GM18519 (cell line): ENCODE data around the gene FUT4.
"Not testable (repeated sequence)": the region's sequence is repeated elsewhere in the genome, so short reads cannot be mapped to it uniquely, and the experiment has no call there.

Experiments used
- ATAC-seq: cut with Tn5 transposase; IDR thresholded peaks from one replicate; pipeline ENCODE4 v1.9.1; 2021; ENCODE audit warnings: mild to moderate bottlenecking, moderate library complexity; ENCODE audit not compliant: unreplicated experiment, low FRiP score

The FUT4 gene

GRCh38 chr11:94563176-94563847 is 19.6 kb downstream of the FUT4 start:
- no peak for ATAC-seq

GRCh38 chr11:94563848-94564467 is 20.2 kb downstream of the FUT4 start:
- ATAC-seq, result no peak

- no peak for ATAC-seq
Observed at GRCh38 chr11:94567181-94567670, 23.5 kb downstream of the FUT4 start, which contains the start of gene PIWIL4. Gene PIWIL4 (plus strand): TSS chr11:94567368. CDS start chr11:94567519, 151 bp downstream.

- ATAC-seq, result no peak
Observed at GRCh38 chr11:94568200-94568599, 24.5 kb downstream of the FUT4 start.

GRCh38 chr11:94568717-94569116 is 25.0 kb downstream of the FUT4 start:
- ATAC-seq, result no peak

GRCh38 chr11:94572975-94573374 is 29.3 kb downstream of the FUT4 start:
- ATAC-seq, result not testable (repeated sequence)

- no peak for ATAC-seq
Observed at GRCh38 chr11:94574193-94574961, 30.7 kb downstream of the FUT4 start.

- no peak for ATAC-seq
Observed at GRCh38 chr11:94576306-94576705, 32.6 kb downstream of the FUT4 start.

GRCh38 chr11:94577841-94578240 is 34.1 kb downstream of the FUT4 start:
- ATAC-seq, result no peak

- ATAC-seq, result peak; percentile 38
Observed at GRCh38 chr11:94581926-94582325, 38.2 kb downstream of the FUT4 start.

GRCh38 chr11:94583213-94583865 is 39.6 kb downstream of the FUT4 start:
- no peak for ATAC-seq

- no peak for ATAC-seq
Observed at GRCh38 chr11:94583866-94584500, 40.3 kb downstream of the FUT4 start.

- ATAC-seq, result no peak
Observed at GRCh38 chr11:94584978-94585377, 41.3 kb downstream of the FUT4 start.

GRCh38 chr11:94585399-94585798 is 41.7 kb downstream of the FUT4 start:
- ATAC-seq, result no peak

GRCh38 chr11:94586546-94586945 is 42.8 kb downstream of the FUT4 start:
- no peak for ATAC-seq

- no peak for ATAC-seq
Observed at GRCh38 chr11:94586978-94587377, 43.3 kb downstream of the FUT4 start.

- no peak for ATAC-seq
Observed at GRCh38 chr11:94588366-94588942, 44.7 kb downstream of the FUT4 start.

GRCh38 chr11:94590352-94591041 is 46.8 kb downstream of the FUT4 start:
- ATAC-seq, result no peak

- peak; percentile 67 for ATAC-seq
Observed at GRCh38 chr11:94593030-94593429, 49.3 kb downstream of the FUT4 start.
